Measurements from ENCODE around the gene DDO. TPM values are rescaled to one million over a fixed set of nuclear protein-coding genes. Genes with fewer than 3 reads are reported as not detected.
A peak's percentile ranks its signal among the peaks of the same experiment; 100 is the strongest.

The DDO gene
- total RNA-seq, 6 donors from 2014 or later = 1.4 to 7.6 (median 3.2) TPM

DNA sequence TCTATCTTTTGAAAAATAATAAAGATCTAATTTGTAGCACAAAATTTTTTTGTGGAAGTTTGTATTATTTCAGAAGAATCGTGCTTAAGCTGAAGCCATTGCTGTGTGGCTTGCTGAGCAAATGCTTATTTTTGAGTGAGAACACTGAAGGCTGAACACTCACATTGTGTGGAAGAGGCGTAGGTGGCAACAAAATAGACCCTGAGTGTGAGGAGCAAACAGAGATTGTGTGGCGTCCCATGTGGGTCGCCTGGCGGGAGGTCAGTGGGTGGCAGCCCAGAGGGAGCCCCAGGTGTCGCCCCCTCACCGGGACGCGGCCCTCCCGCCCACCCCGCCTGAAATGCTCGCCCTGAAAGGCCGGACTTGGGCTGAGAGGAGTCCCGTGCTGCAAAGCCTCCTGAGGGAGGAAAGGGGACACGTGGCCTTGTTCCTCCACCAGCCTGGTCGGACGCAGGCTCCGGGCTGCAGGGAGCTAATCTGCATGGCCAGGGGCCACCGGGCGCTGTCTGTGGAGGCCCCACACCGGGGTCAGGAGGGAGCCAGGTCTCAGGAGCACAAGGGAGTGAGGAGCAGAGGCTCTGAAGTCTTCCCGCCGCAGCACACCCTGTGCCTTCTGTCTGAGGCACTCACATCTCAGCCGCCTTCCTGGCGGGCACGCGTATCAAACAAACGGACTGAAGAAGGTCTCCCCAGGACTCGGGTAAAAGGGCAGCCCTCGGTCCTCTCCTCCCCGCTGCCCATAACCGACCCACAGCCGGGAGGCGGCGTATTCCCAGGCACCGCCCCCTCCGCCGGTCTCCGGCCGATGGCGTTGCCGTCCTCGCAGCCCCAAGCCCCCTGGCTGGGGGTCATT is 15.9 kb downstream of the DDO start:
- Histone ChIP-seq H3K27me3 (no peaks in the 10 kb centered on the region), H3K4me1 (peaks cover 0 to 7% (median 5%) of the 10 kb centered on the region in 4 donors), H3K27ac (peak overlapping the region in 1 of 4 donors; percentile 39), H3K36me3 (no peaks in the 10 kb centered on the region), H3K4me3 (peak overlapping the region in 3 of 4 donors; percentile 25 to 50 (median 43)), H3K9me3 (no peaks in the 10 kb centered on the region)
- ATAC-seq (ENCODE audit: low FRiP score in 2 of 2) (peak; percentile 62 to 64), DNase-seq (peak in 1 of 2 donors; percentile 84)
- WGBS, 2 donors = 56 to 64% methylated on average over 12 to 22 of the region's 43 CpGs
- TF ChIP-seq, protein P1, sequence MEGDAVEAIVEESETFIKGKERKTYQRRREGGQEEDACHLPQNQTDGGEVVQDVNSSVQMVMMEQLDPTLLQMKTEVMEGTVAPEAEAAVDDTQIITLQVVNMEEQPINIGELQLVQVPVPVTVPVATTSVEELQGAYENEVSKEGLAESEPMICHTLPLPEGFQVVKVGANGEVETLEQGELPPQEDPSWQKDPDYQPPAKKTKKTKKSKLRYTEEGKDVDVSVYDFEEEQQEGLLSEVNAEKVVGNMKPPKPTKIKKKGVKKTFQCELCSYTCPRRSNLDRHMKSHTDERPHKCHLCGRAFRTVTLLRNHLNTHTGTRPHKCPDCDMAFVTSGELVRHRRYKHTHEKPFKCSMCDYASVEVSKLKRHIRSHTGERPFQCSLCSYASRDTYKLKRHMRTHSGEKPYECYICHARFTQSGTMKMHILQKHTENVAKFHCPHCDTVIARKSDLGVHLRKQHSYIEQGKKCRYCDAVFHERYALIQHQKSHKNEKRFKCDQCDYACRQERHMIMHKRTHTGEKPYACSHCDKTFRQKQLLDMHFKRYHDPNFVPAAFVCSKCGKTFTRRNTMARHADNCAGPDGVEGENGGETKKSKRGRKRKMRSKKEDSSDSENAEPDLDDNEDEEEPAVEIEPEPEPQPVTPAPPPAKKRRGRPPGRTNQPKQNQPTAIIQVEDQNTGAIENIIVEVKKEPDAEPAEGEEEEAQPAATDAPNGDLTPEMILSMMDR (IDR thresholded peaks at IDR 0.05) = no peak
- TF ChIP-seq POLR2AphosphoS5 (IDR thresholded peaks at IDR 0.05) (no peak), POLR2A (IDR thresholded peaks at IDR 0.05) (no peak), EP300 (IDR thresholded peaks at IDR 0.05) (no peak)

DNA sequence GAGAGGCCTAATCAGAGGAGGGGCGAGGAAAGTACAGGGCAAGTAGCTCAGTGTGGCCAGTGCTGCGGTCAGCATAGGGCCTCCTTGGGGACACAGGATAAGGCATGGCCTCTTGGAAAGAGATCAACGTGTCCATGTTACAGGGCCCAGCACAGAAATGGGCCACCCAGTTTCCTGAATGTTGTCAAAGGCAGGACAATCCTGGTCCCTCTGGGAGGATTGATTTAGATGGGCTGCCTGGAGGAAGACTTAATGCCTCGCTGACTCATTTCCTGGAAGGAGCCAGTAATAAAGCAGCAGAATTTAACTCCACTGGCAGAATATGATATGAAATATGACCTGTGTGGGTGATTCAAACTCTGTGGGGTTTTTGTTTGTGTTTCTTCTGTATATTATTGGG is 16.6 kb downstream of the DDO start:
- Histone ChIP-seq H3K9me3 (no peaks in the 10 kb centered on the region), H3K27ac (no peak overlapping the region), H3K36me3 (no peaks in the 10 kb centered on the region), H3K27me3 (no peaks in the 10 kb centered on the region), H3K4me1 (peaks cover 0 to 7% (median 5%) of the 10 kb centered on the region in 4 donors), H3K4me3 (no peak overlapping the region)
- TF ChIP-seq EP300 (IDR thresholded peaks at IDR 0.05) = no peak
- TF ChIP-seq, protein P1 (IDR thresholded peaks at IDR 0.05) = no peak
- no peak for TF ChIP-seq POLR2AphosphoS5 (IDR thresholded peaks at IDR 0.05)
- TF ChIP-seq POLR2A (IDR thresholded peaks at IDR 0.05) = no peak
- 75 to 84% methylated on average over 4 of the region's 4 CpGs for WGBS, 2 donors
- DNase-seq (no peak), ATAC-seq (ENCODE audit: low FRiP score in 2 of 2) (no peak)

DNA sequence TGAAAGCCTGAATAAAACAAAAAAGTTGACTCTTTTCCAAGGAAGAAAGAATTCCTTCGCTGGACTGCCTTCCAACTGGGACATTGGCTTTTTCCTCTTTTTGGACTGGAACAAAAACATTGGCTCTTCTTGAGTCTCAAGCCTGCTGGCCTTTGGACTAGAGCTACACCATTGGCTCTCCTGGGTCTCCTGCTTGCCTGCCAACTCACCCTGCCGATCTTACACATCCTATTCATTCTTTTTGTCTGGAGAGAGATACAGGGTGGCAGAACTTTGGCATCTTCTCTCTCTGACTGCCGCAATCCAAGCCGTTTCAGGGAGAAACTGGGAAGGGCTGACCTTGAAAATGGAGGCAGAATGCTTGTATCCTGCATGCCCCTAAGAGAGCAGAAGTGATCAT is 20.2 kb downstream of the DDO start:
- H3K36me3 ChIP-seq = no peaks in the 10 kb centered on the region
- ATAC-seq (ENCODE audit: low FRiP score in 2 of 2) = no peak
- WGBS, 2 donors = 68 to 69% methylated on average over 4 of the region's 4 CpGs
- no peak for DNase-seq
- no peak overlapping the region for H3K4me3 ChIP-seq
- H3K4me1 ChIP-seq = peaks cover 4 to 8% (median 7%) of the 10 kb centered on the region in 4 donors
- H3K9me3 ChIP-seq = no peaks in the 10 kb centered on the region
- H3K27me3 ChIP-seq = no peaks in the 10 kb centered on the region
- no peak overlapping the region for H3K27ac ChIP-seq
- TF ChIP-seq POLR2A (IDR thresholded peaks at IDR 0.05) (no peak), POLR2AphosphoS5 (IDR thresholded peaks at IDR 0.05) (no peak), EP300 (IDR thresholded peaks at IDR 0.05) (no peak)
- TF ChIP-seq, protein P1 (IDR thresholded peaks at IDR 0.05) = no peak

DNA sequence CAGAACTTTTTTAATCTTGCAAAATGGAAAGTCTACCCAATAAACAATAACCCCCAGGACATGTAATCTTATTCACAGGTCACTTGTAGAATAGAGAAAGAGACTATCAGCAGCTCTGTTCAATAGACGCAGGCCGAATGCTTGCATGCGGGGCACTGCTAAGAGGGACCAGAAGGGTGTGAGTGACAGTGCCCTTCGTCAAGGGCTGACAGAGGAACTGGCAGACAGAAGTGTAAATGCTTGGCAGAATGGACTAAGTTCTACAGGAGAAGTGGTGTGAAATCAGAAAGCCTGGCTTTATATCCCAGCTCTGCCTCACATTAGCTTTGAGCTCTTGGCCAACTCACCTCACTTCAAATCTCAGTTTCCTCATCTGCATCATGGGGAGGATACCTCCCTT is 21.0 kb downstream of the DDO start:
- Histone ChIP-seq H3K27me3 (no peaks in the 10 kb centered on the region), H3K27ac (no peak overlapping the region), H3K4me1 (peaks cover 2 to 12% (median 8%) of the 10 kb centered on the region in 4 donors), H3K9me3 (no peaks in the 10 kb centered on the region), H3K36me3 (no peaks in the 10 kb centered on the region), H3K4me3 (no peak overlapping the region)
- TF ChIP-seq POLR2AphosphoS5 (IDR thresholded peaks at IDR 0.05) (no peak), POLR2A (IDR thresholded peaks at IDR 0.05) (no peak), EP300 (IDR thresholded peaks at IDR 0.05) (no peak)
- TF ChIP-seq, protein P1 (IDR thresholded peaks at IDR 0.05) = no peak
- DNase-seq (no peak), ATAC-seq (ENCODE audit: low FRiP score in 2 of 2) (no peak)
- WGBS, 2 donors = 93 to 95% methylated on average over 4 of the region's 4 CpGs

All from upper lobe of left lung (tissue), 6 donors.